Adrenal gland (tissue), 12 donors: ENCODE measurements around the gene SNX30. TPM values are rescaled to one million over a fixed set of nuclear protein-coding genes. Genes with fewer than 3 reads are reported as not detected.
A peak's percentile ranks its signal among the peaks of the same experiment; 100 is the strongest.

Experiments
- DNase-seq, 7 donors: peaks; one replicate each; pipeline ENCODE4 v3.0.0-alpha.2; 2019 to 2020
- H3K27ac ChIP-seq, 5 donors: fragments of 200-600 bp; sonication (generic) in 4 of 5; 1 replicate in 3 of 5; 2 replicates in 2 of 5; pipeline versions ENCODE4 v1.5.1 to v1.8.0; 2016 to 2020; ENCODE audit warnings: mild to moderate bottlenecking in 1 of 5
- H3K27me3 ChIP-seq: fragments of 200-600 bp; 2 replicates; pipeline ENCODE4 v1.8.0; 2021
- H3K36me3 ChIP-seq, 2 donors: fragments of 200-600 bp; replicated peaks in 1 of 2; 1 replicate in 1 of 2; 2 replicates in 1 of 2; pipeline versions ENCODE4 v1.5.1 to v1.8.0; 2018 to 2022
- H3K4me1 ChIP-seq, 2 donors: fragments of 200-600 bp; replicated peaks in 1 of 2; 1 replicate in 1 of 2; 2 replicates in 1 of 2; pipeline versions ENCODE4 v1.5.1 to v1.8.0; 2018 to 2021
- H3K4me3 ChIP-seq, 4 donors: fragments of 200-600 bp; sonication (generic) in 3 of 4; one replicate each; pipeline ENCODE4 v1.5.1; 2016 to 2018
- H3K9me3 ChIP-seq, 3 donors: fragments of 200-600 bp; sonication (generic) in 1 of 3; replicated peaks in 1 of 3; 1 replicate in 2 of 3; 2 replicates in 1 of 3; pipeline versions ENCODE4 v1.5.1 to v1.8.0; 2016 to 2021
- CTCF ChIP-seq, 6 experiments: fragments of 450-650 bp in 4 of 6; fragments of 200-600 bp in 2 of 6; sonication (generic) in 1 of 6; IDR thresholded peaks; 1 replicate in 5 of 6; 2 replicates in 1 of 6; pipeline versions ENCODE4 v1.5.1 to v1.8.0; 2016 to 2021; ENCODE audit warnings: antibody characterized with exemption in 6 of 6, mild to moderate bottlenecking in 2 of 6, moderate library complexity in 1 of 6
- POLR2A ChIP-seq, 2 donors: fragments of 450-650 bp; IDR thresholded peaks; one replicate each; pipeline ENCODE4 v1.6.1; 2017; ENCODE audit warnings: antibody characterized with exemption in 2 of 2, mild to moderate bottlenecking in 2 of 2, moderate library complexity in 1 of 2
- whole genome bisulfite sequencing, 4 donors: extraction: QIAGEN DNeasy Blood & Tissue Kit in 2 of 4; methylation state at CpG; one replicate each; pipeline versions ENCODE4 v1.1.5 to v1.1.7; 2013 to 2017; 5-methylcytosine and 5-hydroxymethylcytosine counted together
- intact Hi-C, 2 donors: fragments of 100-400 bp; cut with DNase I; formaldehyde crosslinking; loops; one replicate each; pipeline versions ENCODE4 v1.14.1 to v1.15.0; 2022 to 2023
- polyA plus RNA-seq, 3 donors: library from polyadenylated mRNA; stranded (reverse); fragments of 200-250 nt in 2 of 3; fragments of 350-450 nt in 1 of 3; fragmentation: Illumina TruSeq in 1 of 3; extraction: RNeasy Lipid Tissue Mini Kit (QIAGEN cat#74804) in 1 of 3; gene quantifications; one replicate each; pipeline ENCODE4 v1.2.3, GENCODE V29; 2013 to 2014
- total RNA-seq, 9 donors: library from RNA; depleted of rRNA in 4 of 9; stranded (reverse); fragments of >200 nt in 4 of 9; fragments of 120-200 nt in 1 of 9; fragmentation: NEBNext Ultra II Directional in 1 of 9; extraction: Animal tissue kit (Norgen Biotek cat#: 25700) in 1 of 9; gene quantifications; one replicate each; pipeline versions ENCODE4 v1.1.0 to v1.2.4, GENCODE V29; 2013 to 2023
- donor health status: healthy with polysubstance abuse.
- donor health status: Bipolar disorder and iron deficiency.
- donor health status: DM: yes; HTN: yes; CAD: no.
- donor health status: DM: no; HTN: no; CAD: no.
- donor health status: DM: no; HTN: no; CAD: no.
- donor health status: DM: yes; HTN: yes; CAD: no.

SNX30 gene
- total and polyA plus RNA-seq, 12 donors: 0.84 to 12.3 (median 8.8) TPM

- H3K9me3 ChIP-seq: no peaks in the 10 kb centered on the region
- H3K27me3 ChIP-seq: no peaks in the 10 kb centered on the region
- H3K4me1 ChIP-seq: peaks cover 0 to 14% of the 10 kb centered on the region in 2 donors
- 74 to 75% (median 75%) methylated on average over 4 of the region's 4 CpGs for WGBS, 4 donors
- no peak overlapping the region for H3K27ac ChIP-seq
- intact Hi-C loops: no loop called here
- TF ChIP-seq POLR2A (IDR thresholded peaks at IDR 0.05): no peak
- TF ChIP-seq CTCF (IDR thresholded peaks at IDR 0.05): no peak
- H3K4me3 ChIP-seq: no peak overlapping the region
- no peaks in the 10 kb centered on the region for H3K36me3 ChIP-seq
- no peak for DNase-seq
These were observed 70.3 kb downstream of the SNX30 start for GRCh38 chr9:112820881-112821280.

DNA sequence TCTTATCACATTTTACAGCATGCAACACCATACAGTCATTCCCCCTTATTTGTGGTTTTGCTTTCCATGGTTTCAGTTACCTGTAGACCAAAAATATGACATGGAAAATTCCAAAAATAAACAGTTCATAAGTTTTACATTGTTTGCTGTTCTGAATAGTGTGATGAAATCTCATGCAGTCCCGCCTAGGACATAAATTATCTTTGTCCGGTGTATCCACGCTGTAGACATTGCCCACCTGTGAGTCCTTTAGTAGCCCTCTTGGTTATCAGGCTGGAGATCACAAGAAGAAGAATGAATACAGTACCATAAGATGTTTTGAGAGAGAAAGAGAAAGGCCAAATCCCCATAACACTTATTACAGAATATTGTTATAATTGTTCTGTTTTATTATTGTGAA lies 72.1 kb downstream of the SNX30 start:
- Histone ChIP-seq H3K36me3 (no peaks in the 10 kb centered on the region), H3K27ac (no peak overlapping the region), H3K4me3 (no peak overlapping the region), H3K4me1 (peaks cover 0 to 6% of the 10 kb centered on the region in 2 donors), H3K9me3 (no peaks in the 10 kb centered on the region), H3K27me3 (no peaks in the 10 kb centered on the region)
- TF ChIP-seq CTCF (IDR thresholded peaks at IDR 0.05) (no peak), POLR2A (IDR thresholded peaks at IDR 0.05) (no peak)
- WGBS, 4 donors: 88 to 93% (median 91%) methylated on average over 3 of the region's 3 CpGs
- intact Hi-C loops: no loop called here
- DNase-seq: no peak

DNA sequence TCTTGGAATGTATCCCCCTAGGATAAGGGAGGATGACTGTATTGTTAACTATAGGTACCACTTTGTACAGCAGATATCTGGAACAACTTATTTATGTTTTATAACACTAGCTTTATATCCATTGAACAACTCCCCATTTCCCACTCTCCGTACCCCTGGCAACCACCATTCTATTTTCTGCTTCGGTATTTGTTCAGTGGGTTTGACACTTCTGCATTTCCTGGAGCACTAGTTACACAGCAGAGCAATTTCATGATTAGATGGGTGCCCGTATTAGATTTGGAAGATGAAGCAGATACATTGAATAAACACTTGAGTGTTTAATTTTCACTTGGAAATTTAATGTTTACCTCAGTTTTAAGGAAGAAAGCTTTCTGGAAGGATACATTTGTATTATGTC lies 72.7 kb downstream of the SNX30 start:
- no peak for DNase-seq
- intact Hi-C loops: no loop called here
- H3K4me3 ChIP-seq: no peak overlapping the region
- H3K27me3 ChIP-seq: no peaks in the 10 kb centered on the region
- peaks cover 0 to 6% of the 10 kb centered on the region in 2 donors for H3K4me1 ChIP-seq
- 72 to 90% (median 86%) methylated on average over 3 of the region's 3 CpGs for WGBS, 4 donors
- H3K9me3 ChIP-seq: no peaks in the 10 kb centered on the region
- H3K27ac ChIP-seq: no peak overlapping the region
- H3K36me3 ChIP-seq: no peaks in the 10 kb centered on the region
- TF ChIP-seq POLR2A (IDR thresholded peaks at IDR 0.05): no peak
- TF ChIP-seq CTCF (IDR thresholded peaks at IDR 0.05): no peak

GRCh38 chr9:112831281-112831851 lies 80.8 kb downstream of the SNX30 start:
- Histone ChIP-seq H3K36me3 (no peaks in the 10 kb centered on the region), H3K4me3 (no peak overlapping the region), H3K9me3 (no peaks in the 10 kb centered on the region), H3K27me3 (no peaks in the 10 kb centered on the region), H3K4me1 (peaks cover 0 to 4% of the 10 kb centered on the region in 2 donors), H3K27ac (peak overlapping the region in 1 of 5 donors; percentile 7)
- intact Hi-C loops: no loop called here
- no peak for TF ChIP-seq POLR2A (IDR thresholded peaks at IDR 0.05)
- TF ChIP-seq CTCF (IDR thresholded peaks at IDR 0.05): no peak
- WGBS, 4 donors: 70 to 87% (median 81%) methylated on average over 5 of the region's 5 CpGs
- DNase-seq: peak in 3 of 7 donors; percentile 20 to 27 (median 25)
